ENCODE measurements around the gene NEK11. TPM values are rescaled to one million over a fixed set of nuclear protein-coding genes. Genes with fewer than 3 reads are reported as not detected.

The NEK11 gene
- total and polyA plus RNA-seq, 2 experiments from 2014 or later: 3.5 to 13.7 TPM

GRCh38 chr3:131008326-131008725 is 18.4 kb upstream of the NEK11 start:
- no peaks in the 10 kb centered on the region for H3K79me2 ChIP-seq
- H3K9me2 ChIP-seq (replicated peaks; ENCODE audit: insufficient read depth): no peaks in the 10 kb centered on the region
- no peak overlapping the region for H2AFZ ChIP-seq
- H3K9me3 ChIP-seq (ENCODE audit: low read depth): no peaks in the 10 kb centered on the region
- no peaks in the 10 kb centered on the region for H3K4me1 ChIP-seq (ENCODE audit: insufficient read depth)
- H3K27me3 ChIP-seq: no peaks in the 10 kb centered on the region
- H3K4me3 ChIP-seq: no peak overlapping the region
- no peaks in the 10 kb centered on the region for H3K36me3 ChIP-seq (replicated peaks; ENCODE audit: insufficient read depth, low read depth)
- no peak for DNase-seq (ENCODE audit: low spot score)
- no peak overlapping the region for H3K27ac ChIP-seq
- H4K20me1 ChIP-seq (ENCODE audit: insufficient read depth, poor library complexity, severe bottlenecking): no peaks in the 10 kb centered on the region
- no peak for TF ChIP-seq CTCF (IDR thresholded peaks at IDR 0.05; ENCODE audit: poor library complexity)
- no peak for TF ChIP-seq EZH2phosphoT487 (IDR thresholded peaks at IDR 0.05; ENCODE audit: low read depth, severe bottlenecking, unreplicated experiment)
- no peak for TF ChIP-seq EZH2 (IDR thresholded peaks at IDR 0.05; ENCODE audit: borderline replicate concordance)
- WGBS (ENCODE audit: low lambda C conversion rate, missing lambda C conversion rate): 100% methylated on average over 1 of the region's 1 CpG
- no peak overlapping the region for H3K4me2 ChIP-seq

- no peak for TF ChIP-seq CTCF (IDR thresholded peaks at IDR 0.05; ENCODE audit: poor library complexity)
- TF ChIP-seq EZH2 (IDR thresholded peaks at IDR 0.05; ENCODE audit: borderline replicate concordance): no peak
- TF ChIP-seq EZH2phosphoT487 (IDR thresholded peaks at IDR 0.05; ENCODE audit: low read depth, severe bottlenecking, unreplicated experiment): no peak
- DNase-seq (ENCODE audit: low spot score): no peak
- Histone ChIP-seq H3K4me2 (no peak overlapping the region), H3K27me3 (no peaks in the 10 kb centered on the region), H3K79me2 (no peaks in the 10 kb centered on the region), H4K20me1 (ENCODE audit: insufficient read depth, poor library complexity, severe bottlenecking) (no peaks in the 10 kb centered on the region), H3K36me3 (replicated peaks; ENCODE audit: insufficient read depth, low read depth) (no peaks in the 10 kb centered on the region), H2AFZ (no peak overlapping the region), H3K27ac (no peak overlapping the region), H3K9me3 (ENCODE audit: low read depth) (no peaks in the 10 kb centered on the region), H3K4me1 (ENCODE audit: insufficient read depth) (no peaks in the 10 kb centered on the region), H3K4me3 (no peak overlapping the region), H3K9me2 (replicated peaks; ENCODE audit: insufficient read depth) (no peaks in the 10 kb centered on the region)
- 100% methylated on average over 1 of the region's 1 CpG for WGBS (ENCODE audit: low lambda C conversion rate, missing lambda C conversion rate)
Measured at GRCh38 chr3:131009698-131010097, 17.0 kb upstream of the NEK11 start.

GRCh38 chr3:131018970-131019369 is 7.7 kb upstream of the NEK11 start:
- Histone ChIP-seq H3K9me3 (ENCODE audit: low read depth) (no peaks in the 10 kb centered on the region), H4K20me1 (ENCODE audit: insufficient read depth, poor library complexity, severe bottlenecking) (no peaks in the 10 kb centered on the region), H2AFZ (no peak overlapping the region), H3K36me3 (replicated peaks; ENCODE audit: insufficient read depth, low read depth) (no peaks in the 10 kb centered on the region), H3K4me1 (ENCODE audit: insufficient read depth) (no peaks in the 10 kb centered on the region), H3K4me3 (no peak overlapping the region), H3K79me2 (no peaks in the 10 kb centered on the region), H3K27ac (no peak overlapping the region), H3K27me3 (no peaks in the 10 kb centered on the region), H3K9me2 (replicated peaks; ENCODE audit: insufficient read depth) (no peaks in the 10 kb centered on the region), H3K4me2 (no peak overlapping the region)
- no peak for DNase-seq (ENCODE audit: low spot score)
- TF ChIP-seq EZH2phosphoT487 (IDR thresholded peaks at IDR 0.05; ENCODE audit: low read depth, severe bottlenecking, unreplicated experiment) (no peak), CTCF (IDR thresholded peaks at IDR 0.05; ENCODE audit: poor library complexity) (no peak), EZH2 (IDR thresholded peaks at IDR 0.05; ENCODE audit: borderline replicate concordance) (no peak)
- WGBS (ENCODE audit: low lambda C conversion rate, missing lambda C conversion rate): 84% methylated on average over 3 of the region's 3 CpGs
